PC-3 (cell line): Measurements from ENCODE around the gene TMSB4Y. TPM values are rescaled to one million over a fixed set of nuclear protein-coding genes. Genes with fewer than 3 reads are reported as not detected.

Experiments used
- ATAC-seq: fragments of 200-7000 bp; cut with Tn5 transposase; 2 replicates; pipeline ENCODE4 v1.9.1; 2020; ENCODE audit warnings: mild to moderate bottlenecking, moderate library complexity
- BruUV-seq: library from RNA; stranded (reverse); fragments of 400-500 nt; replicated peaks from 2 replicates; lab custom pipeline; 2021; lab: Mats Ljungman, UMichigan
- CTCF ChIA-PET: fragments of 300-600 bp; sonication (Branson Sonifier 250); formaldehyde crosslinking; loops from one replicate; lab custom pipeline; 2022; ENCODE audit warnings: antibody characterized with exemption; lab: Charles Lee
- POLR2A ChIA-PET: fragments of 300-600 bp; sonication (Branson Sonifier 250); formaldehyde crosslinking; loops from one replicate; lab custom pipeline; 2022; ENCODE audit warnings: antibody characterized with exemption; ENCODE audit not compliant: unreplicated experiment; lab: Charles Lee
- DNase-seq: peaks from one replicate; pipeline ENCODE4 v3.0.0-alpha.2; 2015
- H2AFZ ChIP-seq: fragments of 300-600 bp; sonication (generic); 2 replicates; pipeline ENCODE4 v1.6.0; 2016; ENCODE audit warnings: antibody characterized with exemption, low read length
- H3F3A ChIP-seq: fragments of 300-600 bp; sonication (generic); one replicate; pipeline ENCODE4 v1.6.0; 2017; ENCODE audit warnings: antibody characterized with exemption, low read length, control low read depth, mild to moderate bottlenecking; ENCODE audit not compliant: unreplicated experiment
- H3K27ac ChIP-seq: fragments of 300-600 bp; sonication (generic); 2 replicates; pipeline ENCODE4 v1.5.1; 2016; ENCODE audit warnings: mild to moderate bottlenecking, low read length
- H3K27me3 ChIP-seq: fragments of 300-600 bp; sonication (generic); 2 replicates; pipeline ENCODE4 v1.6.1; 2016; ENCODE audit warnings: low read length, mixed read lengths
- H3K36me3 ChIP-seq: fragments of 300-600 bp; sonication (generic); 2 replicates; pipeline ENCODE4 v1.6.1; 2016; ENCODE audit warnings: low read depth, mixed run types, low read length, mixed read lengths
- H3K4me1 ChIP-seq: fragments of 300-600 bp; sonication (generic); 2 replicates; pipeline ENCODE4 v1.5.1; 2016; ENCODE audit warnings: low read length; ENCODE audit not compliant: insufficient read depth
- H3K4me2 ChIP-seq: fragments of 300-600 bp; sonication (generic); 2 replicates; pipeline ENCODE4 v1.6.0; 2016; ENCODE audit warnings: low read length
- H3K4me3 ChIP-seq: fragments of 300-600 bp; sonication (generic); 2 replicates; pipeline ENCODE4 v1.5.1; 2016; ENCODE audit warnings: mild to moderate bottlenecking, low read length, mixed read lengths
- H3K79me2 ChIP-seq: fragments of 300-600 bp; sonication (generic); 2 replicates; pipeline ENCODE4 v1.6.1; 2017; ENCODE audit warnings: low read length, mixed read lengths
- H3K9ac ChIP-seq: fragments of 300-600 bp; sonication (generic); 2 replicates; pipeline ENCODE4 v1.6.0; 2016; ENCODE audit warnings: mild to moderate bottlenecking, low read length
- H3K9me2 ChIP-seq: fragments of 300-600 bp; sonication (generic); replicated peaks from 2 replicates; pipeline ENCODE4 v1.6.1; 2016; ENCODE audit warnings: mixed run types, low read length, mixed read lengths
- H3K9me3 ChIP-seq: fragments of 300-600 bp; sonication (generic); 2 replicates; pipeline ENCODE4 v1.6.1; 2016; ENCODE audit warnings: low read length, mixed read lengths
- H4K20me1 ChIP-seq: fragments of 300-600 bp; sonication (generic); 2 replicates; pipeline ENCODE4 v1.6.1; 2016; ENCODE audit warnings: low read length, mixed read lengths
- CTCF ChIP-seq: fragments of 300-600 bp; sonication (generic); conservative IDR thresholded peaks from 2 replicates; pipeline ENCODE4 v1.5.1; 2017; ENCODE audit warnings: antibody characterized with exemption, low read depth, mild to moderate bottlenecking, low read length
- EZH2 ChIP-seq: fragments of 300-600 bp; sonication (generic); IDR thresholded peaks from one replicate; pipeline ENCODE4 v1.6.1; 2017; ENCODE audit warnings: antibody characterized with exemption, mild to moderate bottlenecking, low read length; ENCODE audit not compliant: unreplicated experiment
- EZH2phosphoT487 ChIP-seq: fragments of 300-600 bp; sonication (generic); IDR thresholded peaks from 2 replicates; pipeline ENCODE4 v1.6.1; 2018; ENCODE audit warnings: mild to moderate bottlenecking, antibody characterized with exemption, low read length, borderline replicate concordance
- intact Hi-C: fragments of 100-400 bp; cut with micrococcal nuclease; formaldehyde crosslinking; loops from 2 replicates; pipeline ENCODE4 v1.9.0; 2023
- total RNA-seq: library from RNA; depleted of rRNA; stranded (reverse); fragments of >200 nt; gene quantifications from 2 replicates; pipeline ENCODE4 v1.2.3, GENCODE V29; 2014; rRNA removed

The TMSB4Y gene
- total RNA-seq, 1 experiment from 2014 or later = not detected

GRCh38 chrY:13754661-13755060, 51.0 kb downstream of the TMSB4Y start:
- H3K79me2 ChIP-seq = no peaks in the 10 kb centered on the region
- H3K4me1 ChIP-seq = no peaks in the 10 kb centered on the region
- no TSS peak for BruUV-seq
- no peaks in the 10 kb centered on the region for H3F3A ChIP-seq
- intact Hi-C loops = no loop called here
- DNase-seq = no peak
- H4K20me1 ChIP-seq = no peaks in the 10 kb centered on the region
- H3K27ac ChIP-seq = no peak overlapping the region
- ChIA-PET CTCF (no interaction called here), POLR2A (no interaction called here)
- H3K36me3 ChIP-seq = no peaks in the 10 kb centered on the region
- H3K27me3 ChIP-seq = no peaks in the 10 kb centered on the region
- H3K4me3 ChIP-seq = no peak overlapping the region
- H3K9me2 ChIP-seq = no peaks in the 10 kb centered on the region
- no peaks in the 10 kb centered on the region for H3K9me3 ChIP-seq
- no peak for ATAC-seq
- TF ChIP-seq EZH2phosphoT487 (no peak), CTCF (no peak), EZH2 (no peak)
- H3K9ac ChIP-seq = no peak overlapping the region
- H2AFZ ChIP-seq = no peak overlapping the region
- no peak overlapping the region for H3K4me2 ChIP-seq

Other genes starting within 250 kb of the TMSB4Y start
- gene UTY, start 223.9 kb upstream of the TMSB4Y start, total RNA-seq = not detected in 2 replicates